GM19395 (cell line): Measurements from ENCODE around the gene SLC12A1.
"Not testable (repeated sequence)": the region's sequence is repeated elsewhere in the genome, so short reads cannot be mapped to it uniquely, and the experiment has no call there.

ENCODE experiments used
- ATAC-seq: cut with Tn5 transposase; IDR thresholded peaks from one replicate; pipeline ENCODE4 v1.9.1; 2021; ENCODE audit warnings: mild to moderate bottlenecking, moderate library complexity; ENCODE audit not compliant: unreplicated experiment

Gene SLC12A1

GRCh38 chr15:48304398-48304797 lies 98.3 kb downstream of the SLC12A1 start:
- ATAC-seq = no peak

- ATAC-seq = no peak
Observed at GRCh38 chr15:48306639-48307038, 100.5 kb downstream of the SLC12A1 start.

- ATAC-seq = no peak
Observed at GRCh38 chr15:48307586-48307985, 101.5 kb downstream of the SLC12A1 start.

- ATAC-seq = no peak
Observed at GRCh38 chr15:48309740-48310139, 103.6 kb downstream of the SLC12A1 start.

- no peak for ATAC-seq
Observed at GRCh38 chr15:48313216-48313615, 107.1 kb downstream of the SLC12A1 start.

- ATAC-seq = no peak
Observed at GRCh38 chr15:48315041-48315440, 108.9 kb downstream of the SLC12A1 start.

GRCh38 chr15:48317221-48317620 lies 111.1 kb downstream of the SLC12A1 start:
- no peak for ATAC-seq

GRCh38 chr15:48318131-48318530 lies 112.0 kb downstream of the SLC12A1 start:
- ATAC-seq = no peak

- no peak for ATAC-seq
Observed at GRCh38 chr15:48323294-48323693, 117.2 kb downstream of the SLC12A1 start.

GRCh38 chr15:48324949-48325348 lies 118.8 kb downstream of the SLC12A1 start:
- no peak for ATAC-seq

- ATAC-seq = peak; percentile 46
Observed at GRCh38 chr15:48325400-48325799, 119.3 kb downstream of the SLC12A1 start.

GRCh38 chr15:48326180-48326579 lies 120.1 kb downstream of the SLC12A1 start:
- not testable (repeated sequence) for ATAC-seq

- ATAC-seq = no peak
Observed at GRCh38 chr15:48330105-48330785, 124.1 kb downstream of the SLC12A1 start.

GRCh38 chr15:48330855-48331795 lies 125.0 kb downstream of the SLC12A1 start, which contains the start of gene DUT:
TSS of gene DUT (plus strand) at chr15:48331429. CDS start at chr15:48331516, 87 bp downstream.
- peak; percentile 85 for ATAC-seq

- ATAC-seq = peak; percentile 53
Observed at GRCh38 chr15:48331796-48332641, 125.9 kb downstream of the SLC12A1 start.

- no peak for ATAC-seq
Observed at GRCh38 chr15:48332642-48333034, 126.5 kb downstream of the SLC12A1 start.

- no peak for ATAC-seq
Observed at GRCh38 chr15:48333540-48333939, 127.4 kb downstream of the SLC12A1 start.

- ATAC-seq = no peak
Observed at GRCh38 chr15:48334260-48334659, 128.2 kb downstream of the SLC12A1 start.

- no peak for ATAC-seq
Observed at GRCh38 chr15:48336940-48337339, 130.8 kb downstream of the SLC12A1 start.

GRCh38 chr15:48337607-48338006 lies 131.5 kb downstream of the SLC12A1 start:
- ATAC-seq = no peak

- ATAC-seq = no peak
Observed at GRCh38 chr15:48340111-48340510, 134.0 kb downstream of the SLC12A1 start.
